HG03565 (cell line): ENCODE results near the gene CBARP.

Experiments
- ATAC-seq: cut with Tn5 transposase; IDR thresholded peaks from one replicate; pipeline ENCODE4 v1.9.1; 2021; ENCODE audit warnings: mild to moderate bottlenecking, moderate library complexity; ENCODE audit not compliant: unreplicated experiment

Gene CBARP

GRCh38 chr19:1239796-1240737, 2.3 kb upstream of the CBARP start:
- ATAC-seq, result peak; percentile 33

DNA sequence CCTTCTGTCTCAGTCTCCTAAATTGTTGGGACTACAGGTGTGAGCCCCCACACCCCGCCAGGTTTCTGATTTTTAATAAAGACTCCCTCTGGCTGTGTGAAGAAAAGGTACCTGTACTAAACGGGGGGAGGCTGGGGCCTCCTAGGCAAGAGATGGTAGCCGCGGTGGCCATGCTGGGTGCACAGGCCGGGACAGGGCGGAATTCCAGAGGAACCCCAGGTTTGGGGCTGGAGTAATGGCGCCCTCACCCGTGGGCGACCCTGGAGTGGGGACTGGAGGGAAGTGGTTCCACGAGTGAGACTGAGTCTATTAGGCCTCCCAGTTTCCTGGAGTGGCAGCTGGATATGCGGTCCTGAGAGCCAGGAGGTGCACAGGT, 1.6 kb upstream of the CBARP start:
- no peak for ATAC-seq

- no peak for ATAC-seq
These were observed 831 bp upstream of the CBARP start for GRCh38 chr19:1238369-1239303.

- no peak for ATAC-seq
These were observed 662 bp downstream of the CBARP start for GRCh38 chr19:1237027-1237659.

GRCh38 chr19:1236576-1236975, 1.2 kb downstream of the CBARP start:
- ATAC-seq, result no peak

GRCh38 chr19:1235625-1236538, 1.9 kb downstream of the CBARP start:
- no peak for ATAC-seq

DNA sequence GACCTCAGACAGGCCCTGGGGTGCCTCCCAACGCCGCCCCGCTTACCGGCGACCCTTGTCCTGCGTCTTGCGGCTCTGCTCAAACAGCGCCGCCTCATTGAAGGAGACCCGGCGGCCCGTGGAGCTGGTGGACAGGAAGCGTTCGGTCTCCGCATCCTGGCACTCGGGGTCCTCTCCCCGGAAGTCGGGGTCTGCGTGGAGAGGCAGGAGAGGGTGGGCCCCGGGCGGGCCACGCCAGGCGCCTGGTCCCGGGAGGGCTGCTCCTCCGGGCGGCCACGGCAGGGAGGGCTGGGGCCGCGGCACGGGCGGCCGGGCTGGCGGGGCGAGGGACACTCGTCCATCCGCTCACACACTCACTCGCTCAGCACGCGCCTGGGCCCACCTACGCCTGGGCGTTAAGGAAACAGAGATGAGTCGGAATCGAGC, 2.8 kb downstream of the CBARP start:
- ATAC-seq, result no peak

- ATAC-seq, result no peak
These were observed 3.5 kb downstream of the CBARP start for GRCh38 chr19:1234051-1234954.

DNA sequence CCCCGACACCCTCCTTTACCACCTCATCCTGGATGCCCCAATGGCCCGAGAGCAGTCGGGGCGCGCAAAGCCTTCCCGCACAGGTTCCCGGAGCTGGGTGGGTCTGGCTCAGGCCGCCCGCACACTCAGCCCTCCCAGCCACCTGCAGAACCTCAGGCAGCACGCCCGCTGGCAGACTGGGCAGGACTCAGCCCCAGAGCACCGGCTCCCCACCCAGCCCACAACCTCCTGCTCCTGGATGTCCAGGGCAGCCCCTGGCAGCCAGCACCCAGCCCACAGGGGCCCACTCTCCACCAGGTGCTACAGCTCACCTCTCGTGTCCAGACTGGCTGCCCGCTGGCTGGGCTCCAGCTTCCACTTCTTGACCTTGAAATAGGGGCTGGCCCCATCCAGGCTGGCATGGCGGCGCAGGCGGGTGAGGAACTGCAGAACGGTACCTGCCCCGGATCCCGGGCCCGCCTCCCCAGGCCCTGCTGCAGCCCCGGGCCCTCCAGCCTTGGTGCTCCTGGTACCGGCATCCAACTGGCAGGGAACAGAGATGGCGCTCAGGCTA, 4.6 kb downstream of the CBARP start:
- ATAC-seq, result no peak

DNA sequence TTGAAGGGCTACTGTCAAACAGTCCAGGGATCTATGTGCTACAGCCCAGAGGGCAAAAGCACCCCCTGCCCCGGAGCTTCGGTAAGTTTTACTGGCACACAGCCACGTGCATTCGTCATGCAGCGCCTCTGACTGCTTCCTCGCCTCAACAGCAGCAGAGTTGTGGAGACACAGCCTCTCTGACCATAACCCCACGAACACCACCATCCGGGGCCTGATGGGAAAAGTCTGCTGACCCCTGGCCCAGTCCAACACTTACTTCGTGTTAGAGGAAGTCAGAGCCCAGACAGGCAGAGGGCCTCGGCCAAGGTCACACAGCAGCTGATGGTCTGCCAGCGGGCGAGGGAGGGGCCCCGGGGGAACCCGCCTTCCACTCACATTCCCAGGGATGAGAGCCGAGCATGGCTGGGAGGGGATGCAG, 5.1 kb downstream of the CBARP start:
- no peak for ATAC-seq

DNA sequence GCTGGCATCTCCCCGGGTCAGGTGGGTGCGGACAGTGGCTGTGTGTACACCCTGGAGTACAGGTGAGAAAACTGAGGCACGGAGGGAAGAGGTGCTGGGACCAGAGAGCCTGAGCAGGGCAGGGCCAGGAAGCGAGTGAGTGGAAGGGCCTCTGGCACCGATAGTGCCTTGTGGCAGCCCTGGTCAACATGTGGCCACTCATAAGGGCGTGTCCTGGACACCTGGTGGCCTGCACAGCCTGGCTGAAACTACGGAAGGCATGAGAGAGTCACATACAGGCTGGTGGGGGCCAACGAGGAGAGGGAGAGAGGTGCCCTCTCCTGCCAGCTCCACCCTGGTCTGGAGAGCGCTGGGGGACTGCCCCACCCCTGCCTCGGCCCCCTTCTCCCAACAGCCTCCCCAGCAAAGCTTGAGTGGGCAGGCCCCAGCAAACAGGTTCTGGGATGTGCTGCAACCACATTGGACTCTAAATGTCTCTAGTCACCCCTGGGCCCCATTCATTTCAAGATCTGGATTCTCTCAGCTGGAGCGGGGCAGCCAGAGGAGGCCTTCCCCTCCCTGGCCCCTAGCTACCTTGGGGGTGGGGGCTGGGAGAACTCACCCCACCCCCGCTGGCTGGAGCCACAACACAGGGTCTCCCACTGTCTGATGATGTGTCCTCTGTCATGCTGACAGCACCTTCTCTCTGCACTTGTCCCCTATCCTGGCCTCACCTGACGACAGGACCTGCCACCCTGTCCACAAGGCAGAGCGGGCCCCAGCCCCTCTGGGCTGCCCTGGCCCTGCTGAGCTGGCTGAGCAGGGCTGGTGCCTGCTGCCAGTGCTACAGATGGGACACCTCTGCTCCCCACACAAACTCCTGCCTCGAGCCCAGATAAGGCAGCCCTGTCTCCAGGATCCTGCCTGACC, 5.8 kb downstream of the CBARP start:
- no peak for ATAC-seq

DNA sequence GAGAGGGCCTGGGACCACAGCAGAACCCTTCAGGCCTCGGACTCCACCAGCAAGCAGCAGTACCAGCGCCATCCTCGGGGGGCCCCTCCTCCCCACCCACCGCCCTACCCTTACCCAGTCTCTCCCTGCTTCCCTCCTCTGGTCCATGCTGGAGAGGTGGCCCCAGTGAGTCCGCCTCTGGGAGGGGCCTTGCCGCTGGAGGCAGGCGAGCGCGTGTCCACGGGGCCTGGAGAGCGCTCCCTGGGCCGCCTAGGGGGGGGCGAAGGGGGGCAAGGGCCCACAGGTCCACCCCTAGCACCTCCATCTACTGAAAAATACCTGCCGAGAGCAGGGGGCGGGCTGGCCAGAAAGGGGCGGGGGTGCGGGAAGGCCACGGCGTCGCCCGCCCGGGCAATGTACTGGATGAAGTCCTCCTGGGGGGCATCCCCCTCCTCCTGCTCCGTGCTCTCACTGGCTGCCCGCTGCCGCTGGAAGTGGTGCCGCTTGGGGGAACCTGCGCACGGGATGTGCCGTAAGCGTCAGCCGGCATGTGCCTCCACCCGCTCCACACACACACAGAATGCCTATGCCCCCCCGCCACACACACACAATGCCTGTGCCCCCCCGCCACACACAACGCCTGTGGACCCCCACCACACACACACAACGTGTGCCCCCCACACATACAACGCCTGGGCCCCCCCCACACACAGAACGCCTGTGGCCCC, 6.9 kb downstream of the CBARP start:
- ATAC-seq, result no peak

GRCh38 chr19:1229924-1230782, 7.7 kb downstream of the CBARP start:
- ATAC-seq, result no peak

DNA sequence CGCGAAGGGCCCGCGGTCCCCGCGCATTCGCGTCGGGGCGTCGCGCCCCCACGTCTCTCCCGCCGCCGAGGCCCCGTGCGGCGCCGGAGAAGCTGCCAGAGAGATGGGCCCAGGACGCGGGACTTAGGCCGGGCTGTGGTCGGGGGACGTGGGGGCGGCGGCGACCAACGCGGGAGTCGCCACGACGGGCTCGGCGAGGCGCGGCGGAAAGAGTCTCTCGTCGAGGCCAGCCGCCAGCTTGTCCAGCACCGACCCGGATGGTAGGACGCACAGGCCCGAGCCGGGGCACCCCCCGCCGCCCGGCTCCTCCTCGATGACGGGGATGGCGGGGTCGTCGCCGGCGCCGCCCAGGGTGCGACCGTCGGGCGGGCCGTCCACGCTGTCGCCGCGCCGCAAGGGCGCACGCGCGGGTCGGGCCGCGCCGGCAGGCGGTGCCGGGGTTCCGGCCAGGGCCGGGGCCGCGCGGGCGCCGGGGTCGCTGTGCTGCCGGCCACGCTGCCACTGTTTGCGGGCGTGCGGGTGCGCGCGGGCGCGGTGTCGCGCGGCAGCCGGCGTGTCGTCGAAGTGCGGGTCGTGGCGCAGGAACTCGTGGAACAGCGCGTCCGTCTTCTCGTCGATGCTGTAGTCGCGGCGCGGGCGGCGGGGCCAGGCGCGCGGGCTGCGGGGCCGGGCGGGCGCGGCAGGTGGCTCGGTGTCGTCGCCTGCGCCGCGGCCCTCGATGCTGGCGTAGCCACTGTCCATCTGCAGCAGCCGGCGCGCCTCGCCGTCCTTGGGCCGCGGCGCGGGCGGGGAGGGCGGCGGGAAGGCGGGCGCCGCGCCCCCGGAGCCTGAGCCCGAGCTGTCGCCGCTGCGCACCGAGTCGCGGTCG, 8.5 kb downstream of the CBARP start:
- ATAC-seq, result no peak
